Lung (tissue), 12 donors: ENCODE results near the gene PSMC4. TPM values are rescaled to one million over a fixed set of nuclear protein-coding genes. Genes with fewer than 3 reads are reported as not detected.

Experiments
- ATAC-seq: fragments of 200-7000 bp; cut with Tn5 transposase; one replicate; pipeline ENCODE4 v1.9.1; 2020; ENCODE audit warnings: moderate number of reproducible peaks; ENCODE audit not compliant: insufficient read depth, low FRiP score
- DNase-seq, 3 donors: peaks; one replicate each; pipeline ENCODE4 v3.0.0-alpha.2; 2013 to 2017
- H3K27ac ChIP-seq, 2 donors: one replicate each; pipeline ENCODE4 v1.5.1; 2013; ENCODE audit warnings: mild to moderate bottlenecking in 2 of 2, moderate library complexity in 2 of 2, control low read depth in 1 of 2, inconsistent platforms in 1 of 2, low read depth in 1 of 2, low read length in 1 of 2
- H3K27me3 ChIP-seq, 3 donors: one replicate each; pipeline ENCODE4 v1.5.1; 2013; ENCODE audit warnings: low read length in 2 of 3; ENCODE audit not compliant: control insufficient read depth in 3 of 3, insufficient read depth in 3 of 3
- H3K36me3 ChIP-seq, 4 donors: one replicate each; pipeline ENCODE4 v1.5.1; 2013; ENCODE audit warnings: low read length in 4 of 4, mild to moderate bottlenecking in 1 of 4, moderate library complexity in 1 of 4; ENCODE audit not compliant: control insufficient read depth in 4 of 4, insufficient read depth in 4 of 4
- H3K4me1 ChIP-seq, 5 donors: one replicate each; pipeline ENCODE4 v1.5.1; 2013; ENCODE audit warnings: low read length in 5 of 5, mild to moderate bottlenecking in 2 of 5, moderate library complexity in 1 of 5; ENCODE audit not compliant: control insufficient read depth in 5 of 5, insufficient read depth in 5 of 5
- H3K4me3 ChIP-seq: one replicate; pipeline ENCODE4 v1.5.1; 2013; ENCODE audit warnings: mild to moderate bottlenecking, control low read depth, moderate library complexity
- H3K9ac ChIP-seq, 2 donors: one replicate each; pipeline ENCODE4 v1.5.1; 2013; ENCODE audit warnings: low read length in 2 of 2, control low read depth in 1 of 2; ENCODE audit not compliant: insufficient read depth in 1 of 2
- H3K9me3 ChIP-seq, 4 donors: one replicate each; pipeline ENCODE4 v1.5.1; 2013; ENCODE audit warnings: low read length in 3 of 4, mild to moderate bottlenecking in 1 of 4, moderate library complexity in 1 of 4; ENCODE audit not compliant: control insufficient read depth in 4 of 4, insufficient read depth in 3 of 4
- WGBS, 2 donors: extraction: QIAGEN DNeasy Blood & Tissue Kit; methylation state at CpG; one replicate each; pipeline ENCODE4 v1.1.7; 2013; 5-methylcytosine and 5-hydroxymethylcytosine counted together
- polyA plus RNA-seq, 2 donors: library from polyadenylated mRNA; stranded (reverse); fragments of 200-250 nt; gene quantifications; one replicate each; pipeline ENCODE4 v1.2.1, GENCODE V29; 2013
- total RNA-seq, 2 donors: library from RNA; depleted of rRNA in 1 of 2; stranded (reverse); fragments of >200 nt in 1 of 2; gene quantifications; one replicate each; pipeline ENCODE4 v1.2.1, GENCODE V29; 2014 to 2021
- TF ChIP-seq, protein P1 (sequence below): IDR thresholded peaks from 2 replicates; pipeline ENCODE4 v1.5.1; 2012; ENCODE audit warnings: mild to moderate bottlenecking; ENCODE audit errors: control extremely low read depth, extremely low read depth
- donor health status: control.
- donor health status: control.
- donor health status: Bipolar disorder and iron deficiency.
- donor health status: healthy.
- donor health status: DM: yes; HTN: yes; CAD: no.

Gene PSMC4
- total and polyA plus RNA-seq, 4 donors = 45.2 to 95.4 (median 87.2) TPM

DNA sequence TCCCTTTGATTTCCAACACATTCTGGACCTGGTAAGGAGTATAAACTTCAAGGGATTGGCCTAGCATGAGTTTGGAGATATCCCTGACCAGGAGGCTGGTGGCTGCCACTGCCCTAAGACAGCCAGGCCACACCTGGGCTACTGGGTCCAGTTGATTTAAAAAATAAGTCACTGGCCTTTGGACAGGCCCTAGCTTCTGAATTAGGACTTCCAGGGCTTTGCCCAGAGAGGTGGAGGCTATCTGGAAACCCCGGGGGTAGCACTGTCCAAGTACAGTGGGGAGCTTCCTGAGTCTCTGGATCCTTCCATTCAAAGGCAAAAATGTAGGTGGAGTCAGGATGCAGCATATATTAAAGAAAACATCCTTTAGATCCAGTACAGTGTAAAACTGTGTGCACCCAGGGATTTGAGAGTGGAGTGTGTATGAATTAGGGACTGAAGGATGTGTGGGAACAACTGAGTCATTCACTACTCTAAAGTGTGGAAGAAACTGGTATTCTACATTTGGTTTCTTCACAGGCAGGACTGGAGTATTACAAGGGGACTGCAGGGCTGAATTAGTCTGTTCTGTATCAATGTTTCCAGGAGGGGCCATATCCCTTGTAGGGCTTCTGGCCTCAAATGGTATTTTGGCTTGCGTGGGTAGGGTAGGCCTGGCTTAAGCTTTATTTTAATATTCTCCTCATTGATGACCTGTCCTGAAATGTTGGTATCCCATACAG lies 21.8 kb upstream of the PSMC4 start:
- TF ChIP-seq, protein P1, sequence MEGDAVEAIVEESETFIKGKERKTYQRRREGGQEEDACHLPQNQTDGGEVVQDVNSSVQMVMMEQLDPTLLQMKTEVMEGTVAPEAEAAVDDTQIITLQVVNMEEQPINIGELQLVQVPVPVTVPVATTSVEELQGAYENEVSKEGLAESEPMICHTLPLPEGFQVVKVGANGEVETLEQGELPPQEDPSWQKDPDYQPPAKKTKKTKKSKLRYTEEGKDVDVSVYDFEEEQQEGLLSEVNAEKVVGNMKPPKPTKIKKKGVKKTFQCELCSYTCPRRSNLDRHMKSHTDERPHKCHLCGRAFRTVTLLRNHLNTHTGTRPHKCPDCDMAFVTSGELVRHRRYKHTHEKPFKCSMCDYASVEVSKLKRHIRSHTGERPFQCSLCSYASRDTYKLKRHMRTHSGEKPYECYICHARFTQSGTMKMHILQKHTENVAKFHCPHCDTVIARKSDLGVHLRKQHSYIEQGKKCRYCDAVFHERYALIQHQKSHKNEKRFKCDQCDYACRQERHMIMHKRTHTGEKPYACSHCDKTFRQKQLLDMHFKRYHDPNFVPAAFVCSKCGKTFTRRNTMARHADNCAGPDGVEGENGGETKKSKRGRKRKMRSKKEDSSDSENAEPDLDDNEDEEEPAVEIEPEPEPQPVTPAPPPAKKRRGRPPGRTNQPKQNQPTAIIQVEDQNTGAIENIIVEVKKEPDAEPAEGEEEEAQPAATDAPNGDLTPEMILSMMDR = no peak
- Histone ChIP-seq H3K4me1 (peaks cover 0 to 3% (median 0%) of the 10 kb centered on the region in 5 donors), H3K9me3 (no peaks in the 10 kb centered on the region), H3K27me3 (no peaks in the 10 kb centered on the region), H3K9ac (no peak overlapping the region), H3K27ac (no peak overlapping the region), H3K4me3 (no peak overlapping the region), H3K36me3 (no peaks in the 10 kb centered on the region)
- ATAC-seq = no peak
- 78 to 87% methylated on average over 2 of the region's 2 CpGs for WGBS, 2 donors
- DNase-seq = no peak

DNA sequence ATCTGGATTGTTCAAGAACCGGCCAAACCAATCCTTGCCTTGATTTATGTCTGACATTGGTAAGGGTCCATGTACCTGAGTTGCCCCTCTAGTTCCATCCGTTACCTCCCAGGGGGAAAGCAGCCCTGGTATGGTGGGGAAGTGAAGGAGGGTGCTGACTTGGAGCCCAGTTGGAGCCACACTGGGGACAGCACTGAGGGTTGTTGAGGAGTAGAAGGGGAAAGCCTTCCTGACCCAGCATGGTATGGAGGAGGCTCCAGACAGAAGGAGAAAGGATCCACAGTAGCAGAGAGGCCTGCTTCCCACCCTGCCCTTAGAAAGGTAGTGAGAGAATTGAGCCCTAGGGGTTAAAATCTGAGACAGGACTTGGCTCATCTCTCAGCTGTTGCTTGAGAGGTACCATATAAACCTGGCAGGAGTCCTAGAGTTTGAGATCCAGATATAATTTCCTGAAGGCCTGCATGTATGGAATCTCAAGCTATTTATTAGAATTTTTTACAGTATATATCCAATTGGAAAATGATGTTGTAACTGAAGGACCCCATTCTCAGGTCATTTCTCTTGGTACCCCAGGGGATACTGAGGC lies 19.8 kb upstream of the PSMC4 start:
- TF ChIP-seq, protein P1 = no peak
- Histone ChIP-seq H3K4me3 (no peak overlapping the region), H3K27ac (no peak overlapping the region), H3K27me3 (no peaks in the 10 kb centered on the region), H3K36me3 (no peaks in the 10 kb centered on the region), H3K9ac (no peak overlapping the region), H3K4me1 (peaks cover 0 to 1% (median 0%) of the 10 kb centered on the region in 5 donors), H3K9me3 (no peaks in the 10 kb centered on the region)
- ATAC-seq = no peak
- no peak for DNase-seq
- WGBS, 2 donors = 92 to 97% methylated on average over 2 of the region's 2 CpGs

DNA sequence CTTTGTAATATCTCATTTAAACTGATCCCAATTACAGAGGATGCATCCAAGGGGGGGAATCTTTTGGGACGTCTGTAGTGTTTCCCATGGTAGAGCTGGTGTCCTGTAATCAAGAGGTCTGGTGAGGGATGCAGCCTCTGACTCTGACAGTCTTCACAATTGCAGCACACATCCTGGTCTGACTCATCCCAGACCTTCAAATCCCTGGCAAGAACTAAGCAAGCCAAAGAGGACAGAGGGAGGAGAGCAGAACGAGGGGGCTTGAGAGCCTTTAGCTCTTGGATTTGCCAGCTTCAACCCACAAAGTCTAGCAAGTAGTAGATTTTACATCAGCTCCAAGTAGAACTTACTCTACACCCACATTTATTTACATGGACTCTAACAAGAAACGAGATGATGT lies 19.3 kb upstream of the PSMC4 start:
- Histone ChIP-seq H3K27ac (no peak overlapping the region), H3K27me3 (no peaks in the 10 kb centered on the region), H3K4me1 (peaks cover 0 to 1% (median 0%) of the 10 kb centered on the region in 5 donors), H3K9me3 (no peaks in the 10 kb centered on the region), H3K9ac (no peak overlapping the region), H3K36me3 (no peaks in the 10 kb centered on the region), H3K4me3 (no peak overlapping the region)
- no peak for ATAC-seq
- 61 to 76% methylated on average over 3 of the region's 3 CpGs for WGBS, 2 donors
- TF ChIP-seq, protein P1 = no peak
- no peak for DNase-seq
